Measurements from ENCODE around the gene DLX3.

DLX3 gene

DNA sequence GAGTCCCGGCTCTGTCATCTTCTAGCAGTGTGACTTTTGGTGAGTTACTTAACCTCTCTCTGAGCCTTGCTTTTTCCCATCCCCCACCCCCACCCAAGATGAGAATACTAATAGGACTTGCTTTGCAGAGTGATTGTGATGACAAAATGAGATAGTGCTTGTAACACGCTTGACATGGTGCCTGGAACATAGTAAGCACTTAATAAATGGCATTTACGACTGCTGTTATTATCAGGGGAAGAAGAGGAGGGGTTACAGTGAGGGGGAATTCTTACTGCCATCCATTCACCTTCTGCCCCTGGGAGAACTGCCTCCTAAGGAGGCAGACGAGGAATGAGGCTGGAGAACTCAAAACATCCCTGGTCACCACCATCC is 18.2 kb downstream of the DLX3 start:
- no peaks in the 10 kb centered on the region for H3K36me3 ChIP-seq (ENCODE audit: low read length)
- no peaks in the 10 kb centered on the region for H3K27me3 ChIP-seq (ENCODE audit: low read length)
- no peaks in the 10 kb centered on the region for H3F3A ChIP-seq (ENCODE audit: insufficient read depth)
- no peak overlapping the region for H3K9ac ChIP-seq (ENCODE audit: low read length)
- no peak overlapping the region for H3K27ac ChIP-seq (ENCODE audit: low read depth, low read length)
- no peaks in the 10 kb centered on the region for H4K20me1 ChIP-seq (ENCODE audit: low read depth, low read length)
- no peak overlapping the region for H3K4me3 ChIP-seq (ENCODE audit: insufficient read depth, low read length, poor library complexity, severe bottlenecking)
- H2AFZ ChIP-seq (ENCODE audit: low read depth, low read length, severe bottlenecking) = no peak overlapping the region
- H3K4me2 ChIP-seq (ENCODE audit: low read depth, low read length, poor library complexity, severe bottlenecking) = no peak overlapping the region
- H3K9me3 ChIP-seq (ENCODE audit: insufficient read depth, low read length) = no peaks in the 10 kb centered on the region
- no peaks in the 10 kb centered on the region for H3K9me2 ChIP-seq (replicated peaks; ENCODE audit: insufficient read depth, low read length)
- no peaks in the 10 kb centered on the region for H3K79me2 ChIP-seq (ENCODE audit: insufficient read depth, low read length)
- TF ChIP-seq, protein P1, sequence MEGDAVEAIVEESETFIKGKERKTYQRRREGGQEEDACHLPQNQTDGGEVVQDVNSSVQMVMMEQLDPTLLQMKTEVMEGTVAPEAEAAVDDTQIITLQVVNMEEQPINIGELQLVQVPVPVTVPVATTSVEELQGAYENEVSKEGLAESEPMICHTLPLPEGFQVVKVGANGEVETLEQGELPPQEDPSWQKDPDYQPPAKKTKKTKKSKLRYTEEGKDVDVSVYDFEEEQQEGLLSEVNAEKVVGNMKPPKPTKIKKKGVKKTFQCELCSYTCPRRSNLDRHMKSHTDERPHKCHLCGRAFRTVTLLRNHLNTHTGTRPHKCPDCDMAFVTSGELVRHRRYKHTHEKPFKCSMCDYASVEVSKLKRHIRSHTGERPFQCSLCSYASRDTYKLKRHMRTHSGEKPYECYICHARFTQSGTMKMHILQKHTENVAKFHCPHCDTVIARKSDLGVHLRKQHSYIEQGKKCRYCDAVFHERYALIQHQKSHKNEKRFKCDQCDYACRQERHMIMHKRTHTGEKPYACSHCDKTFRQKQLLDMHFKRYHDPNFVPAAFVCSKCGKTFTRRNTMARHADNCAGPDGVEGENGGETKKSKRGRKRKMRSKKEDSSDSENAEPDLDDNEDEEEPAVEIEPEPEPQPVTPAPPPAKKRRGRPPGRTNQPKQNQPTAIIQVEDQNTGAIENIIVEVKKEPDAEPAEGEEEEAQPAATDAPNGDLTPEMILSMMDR (IDR thresholded peaks at IDR 0.05; ENCODE audit: insufficient read depth, low read length, poor library complexity, severe bottlenecking) = no peak
- no peak for TF ChIP-seq EZH2phosphoT487 (conservative IDR thresholded peaks at IDR 0.05; ENCODE audit: low read length)

DNA sequence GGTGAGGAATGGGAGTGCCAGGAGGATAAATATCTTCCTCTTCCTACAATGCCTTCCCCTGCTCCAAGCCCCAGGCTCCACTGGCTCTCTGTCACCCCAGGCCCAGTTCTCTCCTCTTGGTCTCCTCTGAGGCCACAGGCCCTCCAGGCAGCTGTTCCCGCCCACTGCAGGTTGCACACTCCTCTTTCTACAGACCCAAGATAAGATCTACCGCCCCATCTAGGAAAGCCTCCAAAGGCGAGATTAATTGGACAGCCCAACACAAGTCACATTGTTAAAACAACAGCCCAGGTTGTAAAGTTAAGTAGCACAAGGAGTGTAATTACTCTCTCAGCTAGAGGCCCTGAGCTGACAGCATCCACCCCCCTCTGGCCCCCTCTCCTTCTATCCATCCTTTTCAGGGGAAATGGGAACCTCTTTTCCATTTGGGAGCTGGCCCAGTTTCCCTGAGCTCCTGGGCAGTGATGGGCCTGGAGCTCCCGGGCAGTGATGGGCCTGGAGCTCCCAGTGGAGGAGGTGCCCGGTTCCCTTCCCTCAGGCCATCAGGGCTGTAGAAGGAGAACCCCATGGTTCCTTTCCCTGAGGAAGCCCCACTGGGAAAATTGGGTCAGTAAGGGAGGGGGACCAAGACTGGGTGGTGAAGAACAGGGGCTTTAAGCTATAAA is 18.7 kb downstream of the DLX3 start:
- Histone ChIP-seq H3K79me2 (ENCODE audit: insufficient read depth, low read length) (no peaks in the 10 kb centered on the region), H3K27ac (ENCODE audit: low read depth, low read length) (no peak overlapping the region), H3K4me2 (ENCODE audit: low read depth, low read length, poor library complexity, severe bottlenecking) (no peak overlapping the region), H3K9me3 (ENCODE audit: insufficient read depth, low read length) (no peaks in the 10 kb centered on the region), H3K9me2 (replicated peaks; ENCODE audit: insufficient read depth, low read length) (no peaks in the 10 kb centered on the region), H2AFZ (ENCODE audit: low read depth, low read length, severe bottlenecking) (no peak overlapping the region), H3K4me3 (ENCODE audit: insufficient read depth, low read length, poor library complexity, severe bottlenecking) (no peak overlapping the region), H3K36me3 (ENCODE audit: low read length) (no peaks in the 10 kb centered on the region), H3K27me3 (ENCODE audit: low read length) (no peaks in the 10 kb centered on the region), H3F3A (ENCODE audit: insufficient read depth) (no peaks in the 10 kb centered on the region), H3K9ac (ENCODE audit: low read length) (no peak overlapping the region), H4K20me1 (ENCODE audit: low read depth, low read length) (no peaks in the 10 kb centered on the region)
- TF ChIP-seq EZH2phosphoT487 (conservative IDR thresholded peaks at IDR 0.05; ENCODE audit: low read length) = no peak
- TF ChIP-seq, protein P1 (IDR thresholded peaks at IDR 0.05; ENCODE audit: insufficient read depth, low read length, poor library complexity, severe bottlenecking) = no peak

DNA sequence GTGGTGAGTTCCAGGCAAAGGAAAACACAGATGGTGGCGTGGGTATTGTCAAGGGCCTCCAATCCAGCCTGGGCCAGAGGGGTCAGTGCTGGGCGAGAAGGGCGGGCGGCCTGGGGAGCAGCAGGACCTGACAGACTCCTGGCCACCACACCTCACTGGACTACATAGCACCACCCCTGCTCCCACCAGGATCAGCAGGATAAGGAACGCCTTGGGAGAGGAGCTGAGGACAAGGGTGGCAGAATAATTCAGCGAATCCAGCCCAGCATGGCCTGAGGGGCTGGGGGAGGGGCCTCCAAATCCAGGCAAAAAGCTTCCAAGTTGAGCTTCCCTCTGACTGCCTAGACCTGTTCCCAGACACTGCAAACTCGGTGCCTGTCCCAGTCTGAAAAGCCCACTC is 19.5 kb downstream of the DLX3 start:
- Histone ChIP-seq H3K79me2 (ENCODE audit: insufficient read depth, low read length) (no peaks in the 10 kb centered on the region), H3K36me3 (ENCODE audit: low read length) (no peaks in the 10 kb centered on the region), H4K20me1 (ENCODE audit: low read depth, low read length) (no peaks in the 10 kb centered on the region), H3K27me3 (ENCODE audit: low read length) (no peaks in the 10 kb centered on the region), H3K9ac (ENCODE audit: low read length) (no peak overlapping the region), H3K4me3 (ENCODE audit: insufficient read depth, low read length, poor library complexity, severe bottlenecking) (no peak overlapping the region), H2AFZ (ENCODE audit: low read depth, low read length, severe bottlenecking) (no peak overlapping the region), H3K4me2 (ENCODE audit: low read depth, low read length, poor library complexity, severe bottlenecking) (no peak overlapping the region), H3K27ac (ENCODE audit: low read depth, low read length) (no peak overlapping the region), H3K9me3 (ENCODE audit: insufficient read depth, low read length) (no peaks in the 10 kb centered on the region), H3F3A (ENCODE audit: insufficient read depth) (no peaks in the 10 kb centered on the region), H3K9me2 (replicated peaks; ENCODE audit: insufficient read depth, low read length) (no peaks in the 10 kb centered on the region)
- no peak for TF ChIP-seq EZH2phosphoT487 (conservative IDR thresholded peaks at IDR 0.05; ENCODE audit: low read length)
- TF ChIP-seq, protein P1 (IDR thresholded peaks at IDR 0.05; ENCODE audit: insufficient read depth, low read length, poor library complexity, severe bottlenecking) = no peak

Data from SU-DHL-6 (cell line).